ENCODE data around the gene EFNB1.

Gene EFNB1

DNA sequence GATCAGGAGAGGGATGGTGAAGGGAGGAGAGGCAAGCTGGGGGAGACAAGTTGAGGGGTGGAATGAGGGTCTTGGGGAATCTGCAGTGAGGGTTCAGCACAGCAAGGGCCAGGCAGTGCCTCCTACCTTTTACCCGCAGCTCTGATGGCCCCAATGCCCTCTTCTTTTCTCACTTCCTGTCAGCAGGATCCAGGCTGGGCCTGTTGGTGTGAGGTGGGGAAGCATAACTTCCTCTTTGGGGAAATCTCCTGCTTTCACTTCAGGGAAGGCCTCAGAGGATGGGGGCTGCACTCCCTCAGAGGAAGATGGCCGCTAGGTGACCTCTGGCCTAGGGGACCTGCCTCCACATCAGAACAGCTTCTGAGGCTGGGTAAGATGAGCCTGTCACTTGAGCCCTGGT lies 36.5 kb downstream of the EFNB1 start:
- POLR2A ChIA-PET: no interaction called here
- DNase-seq (ENCODE audit: low read depth, low spot score): no peak
- CTCF ChIA-PET: no interaction called here
- TF ChIP-seq, protein P1, sequence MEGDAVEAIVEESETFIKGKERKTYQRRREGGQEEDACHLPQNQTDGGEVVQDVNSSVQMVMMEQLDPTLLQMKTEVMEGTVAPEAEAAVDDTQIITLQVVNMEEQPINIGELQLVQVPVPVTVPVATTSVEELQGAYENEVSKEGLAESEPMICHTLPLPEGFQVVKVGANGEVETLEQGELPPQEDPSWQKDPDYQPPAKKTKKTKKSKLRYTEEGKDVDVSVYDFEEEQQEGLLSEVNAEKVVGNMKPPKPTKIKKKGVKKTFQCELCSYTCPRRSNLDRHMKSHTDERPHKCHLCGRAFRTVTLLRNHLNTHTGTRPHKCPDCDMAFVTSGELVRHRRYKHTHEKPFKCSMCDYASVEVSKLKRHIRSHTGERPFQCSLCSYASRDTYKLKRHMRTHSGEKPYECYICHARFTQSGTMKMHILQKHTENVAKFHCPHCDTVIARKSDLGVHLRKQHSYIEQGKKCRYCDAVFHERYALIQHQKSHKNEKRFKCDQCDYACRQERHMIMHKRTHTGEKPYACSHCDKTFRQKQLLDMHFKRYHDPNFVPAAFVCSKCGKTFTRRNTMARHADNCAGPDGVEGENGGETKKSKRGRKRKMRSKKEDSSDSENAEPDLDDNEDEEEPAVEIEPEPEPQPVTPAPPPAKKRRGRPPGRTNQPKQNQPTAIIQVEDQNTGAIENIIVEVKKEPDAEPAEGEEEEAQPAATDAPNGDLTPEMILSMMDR (IDR thresholded peaks at IDR 0.05; ENCODE audit: insufficient read depth, low read length, missing control alignments): no peak
- no peak overlapping the region for H3K4me3 ChIP-seq (ENCODE audit: low read depth, low read length)

DNA sequence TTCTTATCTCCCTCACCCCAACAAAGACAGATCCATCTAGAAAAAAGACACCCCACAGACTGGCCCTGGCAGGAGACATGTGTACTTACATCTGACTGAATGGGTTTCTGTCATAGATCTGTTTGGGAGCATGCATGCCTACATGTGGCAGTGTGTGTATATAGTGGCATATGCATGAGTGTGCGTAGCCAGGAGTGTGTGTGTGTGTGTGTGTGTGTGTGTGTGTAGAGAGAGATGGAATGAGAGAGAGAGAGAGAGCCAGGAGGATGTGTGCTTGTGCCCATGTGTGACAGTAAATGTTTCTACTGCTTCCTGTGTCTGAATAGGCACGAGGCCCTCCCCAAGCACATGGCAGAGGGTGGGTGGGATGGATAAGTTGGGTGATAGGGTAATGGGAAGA lies 37.1 kb downstream of the EFNB1 start:
- no peak for DNase-seq (ENCODE audit: low read depth, low spot score)
- TF ChIP-seq, protein P1 (IDR thresholded peaks at IDR 0.05; ENCODE audit: insufficient read depth, low read length, missing control alignments): no peak
- ChIA-PET POLR2A (no interaction called here), CTCF (no interaction called here)
- H3K4me3 ChIP-seq (ENCODE audit: low read depth, low read length): no peak overlapping the region

DNA sequence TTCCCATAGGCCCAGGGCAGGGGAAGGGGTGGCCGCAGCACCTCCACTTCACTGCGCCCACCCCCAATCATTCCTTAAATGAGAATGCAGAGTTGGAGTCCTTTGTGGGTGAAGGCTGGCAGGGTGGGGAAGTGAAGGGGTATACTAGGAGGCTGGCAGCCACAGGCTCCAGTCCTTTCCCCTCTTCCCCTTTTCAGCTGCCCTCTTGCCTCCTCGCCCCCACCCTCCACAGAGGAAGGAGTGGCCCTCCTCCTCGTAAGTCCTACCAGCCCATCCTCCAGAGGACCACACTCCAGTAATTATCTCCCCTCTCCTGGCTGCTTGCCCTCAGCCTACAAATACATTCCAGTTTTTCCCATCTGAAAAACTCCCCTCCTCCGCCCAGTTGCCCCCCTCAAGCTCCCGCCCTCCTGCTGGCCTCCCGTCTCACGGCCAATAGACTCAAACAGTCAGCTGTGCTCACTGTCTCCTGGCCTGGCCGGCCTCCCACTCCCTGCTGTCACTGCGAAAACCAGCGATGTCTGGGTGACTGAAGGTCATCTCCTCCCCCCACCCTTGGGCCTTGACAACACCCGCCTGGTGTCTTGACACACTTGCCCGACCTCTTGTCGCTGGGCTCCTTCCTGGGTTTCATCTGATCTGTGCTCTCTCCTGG lies 38.8 kb downstream of the EFNB1 start:
- TF ChIP-seq, protein P1 (IDR thresholded peaks at IDR 0.05; ENCODE audit: insufficient read depth, low read length, missing control alignments): no peak
- POLR2A ChIA-PET: no interaction called here
- CTCF ChIA-PET: no interaction called here
- no peak overlapping the region for H3K4me3 ChIP-seq (ENCODE audit: low read depth, low read length)
- no peak for DNase-seq (ENCODE audit: low read depth, low spot score)

DNA sequence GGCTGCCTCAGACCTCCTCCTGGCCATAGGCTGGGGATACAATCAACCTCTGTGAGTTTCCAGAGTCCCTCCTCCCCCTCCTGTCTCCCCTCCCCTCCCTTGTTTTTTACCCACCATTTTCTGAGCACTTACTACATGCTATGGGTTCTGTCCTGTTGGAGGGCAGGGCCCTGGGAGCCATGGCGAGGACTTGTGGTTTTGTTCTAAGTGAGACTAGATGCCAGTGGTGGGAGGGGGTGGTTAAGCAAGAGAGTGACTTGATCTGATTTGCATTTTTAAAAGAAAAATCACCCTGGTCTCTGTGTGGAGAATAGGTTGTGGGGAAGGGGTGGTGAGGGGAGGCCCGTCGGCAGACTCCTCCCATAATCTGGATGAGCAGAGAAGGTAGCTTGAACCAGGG lies 39.5 kb downstream of the EFNB1 start:
- ChIA-PET CTCF (no interaction called here), POLR2A (no interaction called here)
- DNase-seq (ENCODE audit: low read depth, low spot score): no peak
- H3K4me3 ChIP-seq (ENCODE audit: low read depth, low read length): no peak overlapping the region
- TF ChIP-seq, protein P1 (IDR thresholded peaks at IDR 0.05; ENCODE audit: insufficient read depth, low read length, missing control alignments): no peak

- ChIA-PET POLR2A (no interaction called here), CTCF (interaction anchor here (1.1 kb wide), 1 partner anchor 519 kb away, joined by 3 read pairs; no protein-coding TSS in a partner anchor)
- no peak overlapping the region for H3K4me3 ChIP-seq (ENCODE audit: low read depth, low read length)
- DNase-seq (ENCODE audit: low read depth, low spot score): no peak
- TF ChIP-seq, protein P1 (IDR thresholded peaks at IDR 0.05; ENCODE audit: insufficient read depth, low read length, missing control alignments): no peak
Observed at GRCh38 chrX:68868902-68869800, 40.3 kb downstream of the EFNB1 start.

GRCh38 chrX:68870357-68870756 lies 41.5 kb downstream of the EFNB1 start:
- TF ChIP-seq, protein P1 (IDR thresholded peaks at IDR 0.05; ENCODE audit: insufficient read depth, low read length, missing control alignments): no peak
- DNase-seq (ENCODE audit: low read depth, low spot score): no peak
- H3K4me3 ChIP-seq (ENCODE audit: low read depth, low read length): no peak overlapping the region
- ChIA-PET POLR2A (no interaction called here), CTCF (no interaction called here)
